ENCODE data around the gene ESRRG.

ESRRG gene

DNA sequence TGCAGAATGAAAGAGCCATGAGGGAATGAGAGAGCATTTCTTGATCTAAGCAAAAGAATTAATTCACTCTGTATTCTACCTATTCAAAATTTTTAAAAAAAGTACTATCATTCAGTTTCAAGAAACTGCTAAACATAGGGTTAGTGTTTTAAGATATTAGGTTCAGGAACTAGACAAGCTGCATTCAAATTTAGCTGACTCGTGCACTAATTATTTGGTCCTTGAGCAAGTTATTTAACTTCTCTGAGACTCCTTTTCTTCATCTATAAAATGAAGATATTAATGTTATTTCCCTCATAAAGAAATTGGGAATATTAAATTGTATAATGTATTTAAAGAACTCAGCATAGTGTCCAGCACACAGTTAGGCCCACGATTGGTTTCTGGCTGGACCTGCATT, 225.0 kb downstream of the ESRRG start:
- TF ChIP-seq, protein P1, sequence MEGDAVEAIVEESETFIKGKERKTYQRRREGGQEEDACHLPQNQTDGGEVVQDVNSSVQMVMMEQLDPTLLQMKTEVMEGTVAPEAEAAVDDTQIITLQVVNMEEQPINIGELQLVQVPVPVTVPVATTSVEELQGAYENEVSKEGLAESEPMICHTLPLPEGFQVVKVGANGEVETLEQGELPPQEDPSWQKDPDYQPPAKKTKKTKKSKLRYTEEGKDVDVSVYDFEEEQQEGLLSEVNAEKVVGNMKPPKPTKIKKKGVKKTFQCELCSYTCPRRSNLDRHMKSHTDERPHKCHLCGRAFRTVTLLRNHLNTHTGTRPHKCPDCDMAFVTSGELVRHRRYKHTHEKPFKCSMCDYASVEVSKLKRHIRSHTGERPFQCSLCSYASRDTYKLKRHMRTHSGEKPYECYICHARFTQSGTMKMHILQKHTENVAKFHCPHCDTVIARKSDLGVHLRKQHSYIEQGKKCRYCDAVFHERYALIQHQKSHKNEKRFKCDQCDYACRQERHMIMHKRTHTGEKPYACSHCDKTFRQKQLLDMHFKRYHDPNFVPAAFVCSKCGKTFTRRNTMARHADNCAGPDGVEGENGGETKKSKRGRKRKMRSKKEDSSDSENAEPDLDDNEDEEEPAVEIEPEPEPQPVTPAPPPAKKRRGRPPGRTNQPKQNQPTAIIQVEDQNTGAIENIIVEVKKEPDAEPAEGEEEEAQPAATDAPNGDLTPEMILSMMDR (IDR thresholded peaks at IDR 0.05; ENCODE audit: borderline replicate concordance, control extremely low read depth, extremely low read depth, insufficient read depth, missing control alignments), result no peak
- in situ Hi-C loops (cut with MboI; ENCODE audit: low sequenced_read_pairs, unreplicated experiment), result no loop called here
- no peak for DNase-seq (ENCODE audit: low spot score)

DNA sequence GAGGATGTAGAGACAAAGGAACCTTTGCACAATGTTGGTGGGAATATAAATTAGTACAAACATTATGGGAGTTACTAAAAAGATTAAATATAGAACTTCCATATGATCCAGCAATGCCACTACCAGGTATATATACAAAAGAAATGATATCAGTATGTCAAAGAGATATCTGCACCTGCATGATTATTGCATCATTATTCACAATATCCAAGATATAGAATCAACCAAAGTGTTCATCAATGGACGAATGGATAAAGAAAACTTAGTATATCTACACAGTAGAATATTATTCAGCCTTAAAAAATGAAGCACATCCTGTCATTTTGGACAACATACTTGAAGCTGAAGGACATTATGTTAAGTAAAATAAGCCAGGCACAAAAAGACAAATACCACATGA, 238.2 kb downstream of the ESRRG start:
- TF ChIP-seq, protein P1 (IDR thresholded peaks at IDR 0.05; ENCODE audit: borderline replicate concordance, control extremely low read depth, extremely low read depth, insufficient read depth, missing control alignments), result no peak
- in situ Hi-C loops (cut with MboI; ENCODE audit: low sequenced_read_pairs, unreplicated experiment), result no loop called here
- no peak for DNase-seq (ENCODE audit: low spot score)

DNA sequence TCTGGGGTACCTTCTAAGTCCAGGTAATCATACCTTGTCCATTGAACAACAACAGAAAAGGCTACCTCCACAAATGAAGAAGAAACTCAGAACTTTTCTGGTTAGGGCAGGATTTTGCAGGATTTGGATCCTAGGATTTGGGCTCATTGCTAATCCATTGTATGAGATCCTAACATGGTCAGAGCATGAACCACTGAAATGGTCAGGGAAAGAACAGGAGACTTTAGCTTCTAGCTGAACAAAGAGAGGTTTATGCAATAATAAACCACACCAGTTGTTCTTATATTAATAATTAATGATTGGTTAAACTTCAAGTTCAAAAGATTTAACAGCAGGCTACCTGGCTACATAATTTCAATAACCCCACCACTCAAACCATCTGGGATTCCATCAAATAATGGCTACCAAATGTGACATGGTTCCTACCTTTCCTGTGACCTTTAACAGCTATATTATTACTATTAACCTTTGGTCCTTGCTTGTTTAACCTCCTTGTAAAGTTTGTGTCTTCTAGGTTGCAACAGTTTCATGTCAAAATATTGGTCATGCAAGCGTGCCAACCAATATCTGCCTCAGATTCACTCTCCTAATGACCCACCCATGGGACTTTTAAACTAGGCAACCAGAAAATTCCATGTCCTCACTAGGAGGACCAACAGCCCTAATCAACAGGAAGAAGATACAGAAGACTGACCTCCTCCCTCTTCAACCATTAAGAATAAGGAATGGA, 239.4 kb downstream of the ESRRG start:
- in situ Hi-C loops (cut with MboI; ENCODE audit: low sequenced_read_pairs, unreplicated experiment), result no loop called here
- TF ChIP-seq, protein P1 (IDR thresholded peaks at IDR 0.05; ENCODE audit: borderline replicate concordance, control extremely low read depth, extremely low read depth, insufficient read depth, missing control alignments), result no peak
- DNase-seq (ENCODE audit: low spot score), result no peak

DNA sequence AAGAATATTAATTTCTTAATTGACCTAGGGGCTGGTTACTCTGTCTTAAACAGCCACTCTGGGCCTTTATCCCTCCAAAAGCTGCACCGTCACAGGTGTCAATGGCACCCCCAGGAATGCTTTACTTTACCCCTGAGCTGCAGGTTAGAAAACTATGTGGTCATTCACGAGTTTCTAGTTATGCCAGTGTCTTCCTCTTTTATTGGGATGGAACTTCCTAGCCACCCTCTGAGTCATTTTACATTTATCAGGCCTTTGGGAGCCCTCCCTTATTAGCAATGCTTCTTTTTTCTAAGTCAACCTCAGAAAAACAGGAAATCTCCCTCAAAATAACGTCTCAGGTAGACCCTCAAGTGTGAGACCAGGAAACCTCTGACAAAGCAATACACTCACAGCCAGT, 240.6 kb downstream of the ESRRG start:
- in situ Hi-C loops (cut with MboI; ENCODE audit: low sequenced_read_pairs, unreplicated experiment), result no loop called here
- TF ChIP-seq, protein P1 (IDR thresholded peaks at IDR 0.05; ENCODE audit: borderline replicate concordance, control extremely low read depth, extremely low read depth, insufficient read depth, missing control alignments), result no peak
- no peak for DNase-seq (ENCODE audit: low spot score)

DNA sequence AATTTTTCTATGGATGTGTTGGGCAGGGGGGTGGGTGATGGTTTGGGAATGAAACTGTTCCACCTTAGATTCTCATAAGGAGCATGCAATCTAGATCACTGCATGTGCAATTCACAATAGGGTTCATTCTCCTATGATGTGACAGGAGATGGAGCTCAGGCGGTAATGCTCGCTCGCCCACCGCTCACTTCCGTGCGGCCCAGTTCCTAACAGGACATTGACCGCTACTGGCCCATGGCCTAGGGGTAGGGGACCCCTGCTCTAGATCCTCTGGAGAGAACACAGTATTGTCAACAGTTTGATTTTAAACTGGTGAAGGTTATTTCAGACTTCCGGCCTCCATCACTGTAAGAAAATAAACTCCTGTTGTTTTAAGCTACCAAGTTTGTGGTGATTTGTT, 245.0 kb downstream of the ESRRG start:
- TF ChIP-seq, protein P1 (IDR thresholded peaks at IDR 0.05; ENCODE audit: borderline replicate concordance, control extremely low read depth, extremely low read depth, insufficient read depth, missing control alignments), result no peak
- DNase-seq (ENCODE audit: low spot score), result no peak
- in situ Hi-C loops (cut with MboI; ENCODE audit: low sequenced_read_pairs, unreplicated experiment), result no loop called here

- in situ Hi-C loops (cut with MboI; ENCODE audit: low sequenced_read_pairs, unreplicated experiment), result no loop called here
- TF ChIP-seq, protein P1 (IDR thresholded peaks at IDR 0.05; ENCODE audit: borderline replicate concordance, control extremely low read depth, extremely low read depth, insufficient read depth, missing control alignments), result no peak
These were observed 246.9 kb downstream of the ESRRG start for GRCh38 chr1:216476341-216476740.

More at GRCh38 chr1:216476341-216476740, 246.9 kb downstream of the ESRRG start:
- no peak for DNase-seq (ENCODE audit: low spot score)

All from GM13976 (cell line).